HL-60 (cell line): ENCODE measurements around the gene DFFA.

Source experiments
- DNase-seq, 2 experiments: peaks; one replicate each; pipeline ENCODE4 v3.0.0-alpha.2; 2010 to 2020; ENCODE audit warnings: low read depth in 1 of 2, low spot score in 1 of 2
- H3K27ac ChIP-seq: fragments of 250-450 bp; sonication (Bioruptor Pico); replicated peaks from 2 replicates; pipeline ENCODE4 v1.5.1; 2020; ENCODE audit warnings: mild to moderate bottlenecking, moderate library complexity
- H3K27me3 ChIP-seq: fragments of 250-450 bp; sonication (Bioruptor Pico); 2 replicates; pipeline ENCODE4 v1.5.1; 2021; ENCODE audit warnings: mild to moderate bottlenecking, moderate library complexity; ENCODE audit not compliant: insufficient read depth, poor library complexity, severe bottlenecking
- H3K4me3 ChIP-seq: replicated peaks from 2 replicates; pipeline ENCODE4 v1.5.1; 2011; ENCODE audit warnings: mild to moderate bottlenecking, control low read depth, low read length; ENCODE audit not compliant: insufficient read depth
- CTCF ChIP-seq: IDR thresholded peaks from one replicate; pipeline ENCODE4 v1.5.1; 2011; ENCODE audit warnings: low read length, control low read depth, inconsistent platforms; ENCODE audit not compliant: insufficient read depth
- GABPA ChIP-seq: IDR thresholded peaks from 2 replicates; pipeline ENCODE4 v1.6.1; 2012; ENCODE audit warnings: low read depth
- POLR2AphosphoS5 ChIP-seq: IDR thresholded peaks from 2 replicates; pipeline ENCODE4 v1.6.1; 2012; ENCODE audit warnings: low read depth
- REST ChIP-seq: IDR thresholded peaks from 2 replicates; pipeline ENCODE4 v1.6.1; 2012; ENCODE audit warnings: low read depth; ENCODE audit not compliant: insufficient replicate concordance
- SPI1 ChIP-seq: IDR thresholded peaks from 2 replicates; pipeline ENCODE4 v1.6.1; 2012; ENCODE audit warnings: low read depth, mild to moderate bottlenecking, borderline replicate concordance

DFFA gene

GRCh38 chr1:10494754-10495474 lies 22.6 kb upstream of the DFFA start:
- Histone ChIP-seq H3K27me3 (no peaks in the 10 kb centered on the region), H3K4me3 (no peak overlapping the region), H3K27ac (no peak overlapping the region)
- peak; percentile 44 to 75 for DNase-seq
- TF ChIP-seq REST = no peak
- peak; percentile 88 for TF ChIP-seq CTCF

GRCh38 chr1:10494418-10494753 lies 22.1 kb upstream of the DFFA start:
- H3K27ac ChIP-seq = no peak overlapping the region
- TF ChIP-seq POLR2AphosphoS5 = no peak
- TF ChIP-seq SPI1 = no peak
- TF ChIP-seq GABPA = no peak
- no peak for TF ChIP-seq REST
- TF ChIP-seq CTCF = no peak
- no peak for DNase-seq
- no peak overlapping the region for H3K4me3 ChIP-seq
- no peaks in the 10 kb centered on the region for H3K27me3 ChIP-seq

GRCh38 chr1:10490286-10490970 lies 18.1 kb upstream of the DFFA start:
- Histone ChIP-seq H3K4me3 (no peak overlapping the region), H3K27ac (no peak overlapping the region), H3K27me3 (no peaks in the 10 kb centered on the region)
- DNase-seq = no peak
- TF ChIP-seq SPI1 (no peak), REST (no peak), CTCF (no peak), GABPA (no peak), POLR2AphosphoS5 (no peak)
